Spleen (tissue), 7 donors: ENCODE results near the gene ATP8A2.

Experiments used
- CTCF ChIP-seq, 11 experiments: fragments of 200-600 bp in 7 of 11; fragments of 450-650 bp in 4 of 11; sonication (generic) in 4 of 11; IDR thresholded peaks in 8 of 11; conservative IDR thresholded peaks in 3 of 11; 1 replicate in 7 of 11; 2 replicates in 4 of 11; pipeline versions ENCODE4 v1.4.0 to v1.8.0; 2016 to 2021; ENCODE audit warnings: antibody characterized with exemption in 11 of 11, inconsistent platforms in 4 of 11, mild to moderate bottlenecking in 1 of 11
- POLR2AphosphoS5 ChIP-seq, 3 donors: sonication (generic); formaldehyde crosslinking; IDR thresholded peaks; one replicate each; pipeline ENCODE4 v1.5.1; 2017; ENCODE audit warnings: antibody characterized with exemption in 3 of 3
- donor health status: DM: no; HTN: no; CAD: no; lungs with moderate emphysema.
- donor health status: DM: no; HTN: no; CAD: no.
- donor health status: DM: no; HTN: no; CAD: no.

GRCh38 chr13:25654322-25654721 lies 282.5 kb downstream of the ATP8A2 start:
- TF ChIP-seq POLR2AphosphoS5 (IDR thresholded peaks at IDR 0.05), result no peak
- no peak for TF ChIP-seq CTCF (IDR thresholded peaks at IDR 0.05 in 8 of 11, conservative IDR thresholded peaks at IDR 0.05 in 3 of 11)
